Measurements from ENCODE around the gene CFAP161.

Gene CFAP161, protein sequence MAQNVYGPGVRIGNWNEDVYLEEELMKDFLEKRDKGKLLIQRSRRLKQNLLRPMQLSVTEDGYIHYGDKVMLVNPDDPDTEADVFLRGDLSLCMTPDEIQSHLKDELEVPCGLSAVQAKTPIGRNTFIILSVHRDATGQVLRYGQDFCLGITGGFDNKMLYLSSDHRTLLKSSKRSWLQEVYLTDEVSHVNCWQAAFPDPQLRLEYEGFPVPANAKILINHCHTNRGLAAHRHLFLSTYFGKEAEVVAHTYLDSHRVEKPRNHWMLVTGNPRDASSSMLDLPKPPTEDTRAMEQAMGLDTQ

DNA sequence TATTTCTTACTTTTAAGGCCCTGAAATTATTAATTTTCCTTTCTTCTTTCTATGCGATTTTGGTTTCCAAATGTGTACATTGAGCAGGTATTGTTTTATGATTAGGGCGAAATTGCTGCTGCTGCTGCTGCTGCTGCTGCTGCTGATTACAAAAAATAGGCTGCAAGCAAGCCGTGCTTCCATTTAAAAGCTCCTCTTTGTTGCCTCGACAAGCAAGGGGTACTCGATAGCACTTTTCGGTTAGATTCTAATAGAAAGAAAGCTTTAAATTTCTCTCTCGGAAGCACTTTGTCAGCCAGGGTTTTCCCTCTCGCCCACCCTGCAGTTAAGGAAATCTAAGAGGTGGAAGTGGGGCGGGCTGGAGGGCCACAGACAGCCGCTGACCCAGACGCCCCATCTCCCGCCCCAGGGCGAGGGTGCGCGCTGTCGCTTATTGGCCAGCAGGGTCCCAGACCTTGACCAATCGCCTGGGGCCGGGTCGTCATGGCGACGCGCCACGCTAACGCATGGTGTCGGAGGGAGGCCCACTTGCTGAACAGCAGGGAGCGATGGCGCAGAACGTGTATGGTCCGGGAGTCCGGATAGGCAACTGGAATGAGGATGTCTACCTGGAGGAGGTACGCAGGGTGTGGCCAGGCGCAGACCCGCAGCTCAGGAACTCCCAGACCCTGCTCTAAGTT is at the start of gene CFAP161:
TSS of gene CFAP161 (plus strand) at position 489 of the 680 bp plus-strand sequence. CDS start at position 549, 60 bp downstream.
- H3K9me3 Mint-ChIP-seq: peaks cover 23% of the 10 kb centered on the region
- H3K4me1 Mint-ChIP-seq: peaks cover 12% of the 10 kb centered on the region
- peaks cover 75% of the 10 kb centered on the region for H3K27me3 Mint-ChIP-seq (ENCODE audit: low read depth, poor library complexity)
- H3K4me3 Mint-ChIP-seq: peak within 1 kb of the TSS; percentile 87
- TF ChIP-seq, protein P1, sequence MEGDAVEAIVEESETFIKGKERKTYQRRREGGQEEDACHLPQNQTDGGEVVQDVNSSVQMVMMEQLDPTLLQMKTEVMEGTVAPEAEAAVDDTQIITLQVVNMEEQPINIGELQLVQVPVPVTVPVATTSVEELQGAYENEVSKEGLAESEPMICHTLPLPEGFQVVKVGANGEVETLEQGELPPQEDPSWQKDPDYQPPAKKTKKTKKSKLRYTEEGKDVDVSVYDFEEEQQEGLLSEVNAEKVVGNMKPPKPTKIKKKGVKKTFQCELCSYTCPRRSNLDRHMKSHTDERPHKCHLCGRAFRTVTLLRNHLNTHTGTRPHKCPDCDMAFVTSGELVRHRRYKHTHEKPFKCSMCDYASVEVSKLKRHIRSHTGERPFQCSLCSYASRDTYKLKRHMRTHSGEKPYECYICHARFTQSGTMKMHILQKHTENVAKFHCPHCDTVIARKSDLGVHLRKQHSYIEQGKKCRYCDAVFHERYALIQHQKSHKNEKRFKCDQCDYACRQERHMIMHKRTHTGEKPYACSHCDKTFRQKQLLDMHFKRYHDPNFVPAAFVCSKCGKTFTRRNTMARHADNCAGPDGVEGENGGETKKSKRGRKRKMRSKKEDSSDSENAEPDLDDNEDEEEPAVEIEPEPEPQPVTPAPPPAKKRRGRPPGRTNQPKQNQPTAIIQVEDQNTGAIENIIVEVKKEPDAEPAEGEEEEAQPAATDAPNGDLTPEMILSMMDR (IDR thresholded peaks at IDR 0.05): no peak
- H3K36me3 Mint-ChIP-seq (ENCODE audit: low read depth): peaks cover 7% of the 10 kb centered on the region
- DNase-seq: peak; percentile 96
- no peak within 1 kb of the TSS for H3K27ac Mint-ChIP-seq

DNA sequence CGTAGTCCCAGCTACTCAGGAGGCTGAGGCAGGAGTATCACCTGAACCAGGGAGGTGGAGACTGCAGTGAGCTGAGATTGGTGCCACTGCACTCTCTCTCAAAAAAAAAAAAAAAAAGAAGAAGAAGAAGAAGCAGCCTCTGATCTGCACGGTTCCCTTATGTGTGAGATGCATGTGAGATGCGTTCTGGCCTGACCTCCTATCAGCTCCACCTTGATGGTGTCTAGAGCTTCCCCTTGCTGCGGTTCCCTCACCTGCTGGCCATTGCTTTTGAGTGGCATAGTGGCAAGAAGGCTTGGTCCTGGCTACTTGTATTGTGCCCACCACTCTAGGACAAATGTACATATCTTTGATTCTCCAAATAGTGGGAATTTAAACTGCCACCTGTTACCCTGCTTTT is 49.4 kb upstream of the CFAP161 start:
- DNase-seq: no peak
- Mint-ChIP-seq H3K36me3 (ENCODE audit: low read depth) (no peaks in the 10 kb centered on the region), H3K27ac (no peak overlapping the region), H3K4me1 (peaks cover 19% of the 10 kb centered on the region), H3K4me3 (no peak overlapping the region), H3K9me3 (no peaks in the 10 kb centered on the region), H3K27me3 (ENCODE audit: low read depth, poor library complexity) (peaks cover 3% of the 10 kb centered on the region)
- TF ChIP-seq, protein P1 (IDR thresholded peaks at IDR 0.05): no peak

DNA sequence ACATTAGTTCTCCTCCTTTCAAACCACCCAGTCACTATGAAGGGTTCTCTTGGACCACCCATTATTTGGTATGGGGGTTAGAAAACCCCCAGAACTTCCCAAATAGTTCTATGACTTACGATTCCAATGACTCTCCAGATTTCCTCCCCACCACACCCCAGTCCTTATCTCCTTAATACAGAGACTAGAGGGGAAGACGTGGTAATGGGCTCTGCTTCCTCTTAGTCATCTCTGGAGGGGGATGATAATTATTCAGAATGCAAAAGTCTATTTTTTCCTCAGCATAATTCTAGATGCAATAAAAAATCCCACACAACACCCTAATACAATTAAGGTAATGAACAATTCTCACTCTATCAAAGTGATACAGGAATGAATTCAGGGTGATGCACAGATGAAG is 48.9 kb upstream of the CFAP161 start:
- Mint-ChIP-seq H3K9me3 (peaks cover 4% of the 10 kb centered on the region), H3K4me3 (no peak overlapping the region), H3K27me3 (ENCODE audit: low read depth, poor library complexity) (peaks cover 8% of the 10 kb centered on the region), H3K36me3 (ENCODE audit: low read depth) (no peaks in the 10 kb centered on the region), H3K4me1 (peaks cover 19% of the 10 kb centered on the region), H3K27ac (no peak overlapping the region)
- DNase-seq: no peak
- TF ChIP-seq, protein P1 (IDR thresholded peaks at IDR 0.05): no peak

DNA sequence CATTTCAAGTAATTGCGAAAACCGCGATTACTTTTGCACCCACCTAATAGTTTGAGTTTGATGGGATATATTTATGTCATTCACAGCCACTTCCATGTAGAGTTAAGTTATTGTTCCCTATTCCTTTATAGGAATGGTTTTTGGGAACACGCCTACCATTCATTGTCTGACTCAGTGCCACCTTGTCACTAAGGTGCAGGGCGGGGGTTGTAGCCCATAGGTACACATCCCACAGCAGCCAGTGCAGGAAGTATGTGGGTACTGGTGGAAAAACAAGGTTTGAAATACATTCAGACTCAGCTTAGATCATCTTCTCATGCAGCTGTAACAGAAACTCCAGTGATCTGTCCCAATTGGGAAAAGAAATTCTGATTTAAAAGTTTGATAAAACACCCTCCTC is 48.2 kb upstream of the CFAP161 start:
- Mint-ChIP-seq H3K36me3 (ENCODE audit: low read depth) (no peaks in the 10 kb centered on the region), H3K4me3 (no peak overlapping the region), H3K27ac (no peak overlapping the region), H3K9me3 (peaks cover 8% of the 10 kb centered on the region), H3K27me3 (ENCODE audit: low read depth, poor library complexity) (peaks cover 5% of the 10 kb centered on the region), H3K4me1 (peaks cover 19% of the 10 kb centered on the region)
- TF ChIP-seq, protein P1 (IDR thresholded peaks at IDR 0.05): no peak
- no peak for DNase-seq

DNA sequence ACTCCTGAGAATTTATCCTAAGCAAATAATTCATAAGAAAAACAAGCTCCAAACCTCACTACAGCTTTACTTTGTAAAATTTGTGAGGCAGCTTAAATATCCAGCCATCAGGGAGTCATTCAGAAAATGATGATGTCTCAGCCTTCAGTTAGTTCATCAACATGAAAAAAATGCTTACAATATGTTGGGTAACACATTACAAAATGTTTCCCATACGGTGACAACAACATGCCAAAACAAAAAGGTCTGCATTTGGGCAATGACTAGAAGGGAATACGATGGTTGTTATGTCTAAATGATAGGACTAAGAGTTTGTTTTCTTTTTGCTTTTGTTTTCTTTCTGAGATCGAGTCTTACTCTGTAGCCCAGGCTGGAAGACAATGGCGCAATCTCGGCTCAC is 47.0 kb upstream of the CFAP161 start:
- Mint-ChIP-seq H3K27me3 (ENCODE audit: low read depth, poor library complexity) (peaks cover 5% of the 10 kb centered on the region), H3K4me3 (no peak overlapping the region), H3K36me3 (ENCODE audit: low read depth) (no peaks in the 10 kb centered on the region), H3K9me3 (peaks cover 10% of the 10 kb centered on the region), H3K27ac (no peak overlapping the region), H3K4me1 (peaks cover 22% of the 10 kb centered on the region)
- TF ChIP-seq, protein P1 (IDR thresholded peaks at IDR 0.05): no peak
- DNase-seq: no peak
